Measurements from ENCODE around the gene PTPRM.

DNA sequence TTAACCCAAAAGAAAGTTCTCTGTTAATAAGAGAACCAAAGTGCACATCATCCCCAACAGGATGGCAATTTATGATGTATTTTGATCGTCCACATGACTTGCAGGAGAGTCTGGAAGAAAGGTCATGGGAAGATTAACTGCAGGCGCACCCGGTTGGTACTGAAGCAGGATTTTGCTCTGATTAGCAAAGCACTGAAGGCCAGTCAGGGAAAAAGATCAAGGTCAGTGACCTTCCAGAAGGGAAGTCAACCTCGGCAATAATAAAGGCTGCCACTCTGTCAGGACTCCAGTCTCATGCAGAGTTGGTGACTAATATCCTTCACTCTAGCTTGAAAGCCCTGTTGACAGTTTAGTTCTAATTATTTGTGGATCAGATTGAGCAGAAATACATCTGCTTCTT is 609.4 kb downstream of the PTPRM start:
- TF ChIP-seq, protein P1, sequence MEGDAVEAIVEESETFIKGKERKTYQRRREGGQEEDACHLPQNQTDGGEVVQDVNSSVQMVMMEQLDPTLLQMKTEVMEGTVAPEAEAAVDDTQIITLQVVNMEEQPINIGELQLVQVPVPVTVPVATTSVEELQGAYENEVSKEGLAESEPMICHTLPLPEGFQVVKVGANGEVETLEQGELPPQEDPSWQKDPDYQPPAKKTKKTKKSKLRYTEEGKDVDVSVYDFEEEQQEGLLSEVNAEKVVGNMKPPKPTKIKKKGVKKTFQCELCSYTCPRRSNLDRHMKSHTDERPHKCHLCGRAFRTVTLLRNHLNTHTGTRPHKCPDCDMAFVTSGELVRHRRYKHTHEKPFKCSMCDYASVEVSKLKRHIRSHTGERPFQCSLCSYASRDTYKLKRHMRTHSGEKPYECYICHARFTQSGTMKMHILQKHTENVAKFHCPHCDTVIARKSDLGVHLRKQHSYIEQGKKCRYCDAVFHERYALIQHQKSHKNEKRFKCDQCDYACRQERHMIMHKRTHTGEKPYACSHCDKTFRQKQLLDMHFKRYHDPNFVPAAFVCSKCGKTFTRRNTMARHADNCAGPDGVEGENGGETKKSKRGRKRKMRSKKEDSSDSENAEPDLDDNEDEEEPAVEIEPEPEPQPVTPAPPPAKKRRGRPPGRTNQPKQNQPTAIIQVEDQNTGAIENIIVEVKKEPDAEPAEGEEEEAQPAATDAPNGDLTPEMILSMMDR (IDR thresholded peaks at IDR 0.05; ENCODE audit: low read depth, low read length, poor library complexity, severe bottlenecking): no peak
- no peak for TF ChIP-seq EZH2phosphoT487 (IDR thresholded peaks at IDR 0.05; ENCODE audit: borderline replicate concordance, low read length)
